ENCODE data around the gene ASAP2.
A peak's percentile ranks its signal among the peaks of the same experiment; 100 is the strongest.

The ASAP2 gene

DNA sequence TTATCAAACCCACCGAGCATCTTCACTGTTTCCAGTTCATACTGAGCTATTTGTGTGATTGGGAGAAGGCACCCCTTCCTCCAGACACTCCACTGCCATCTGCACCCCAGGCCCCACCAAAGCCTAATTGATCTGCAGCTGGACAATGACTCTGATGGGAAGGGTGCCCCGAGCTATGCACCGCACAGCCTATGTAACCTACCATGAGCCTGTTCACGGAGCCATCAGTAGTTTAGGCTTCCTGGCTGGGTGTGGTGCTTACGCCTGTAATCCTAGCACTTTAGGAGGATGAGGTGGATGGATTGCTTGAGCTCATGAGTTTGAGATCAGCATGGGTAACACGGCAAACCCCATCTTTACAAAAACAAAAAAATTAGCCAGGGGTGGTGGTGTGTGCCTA lies 17.8 kb upstream of the ASAP2 start:
- TF ChIP-seq CTCF (conservative IDR thresholded peaks at IDR 0.05; ENCODE audit: low read length): no peak
- no peak overlapping the region for H3K4me3 ChIP-seq (ENCODE audit: low read length)
- no peak for DNase-seq (ENCODE audit: low read depth)

- no peak overlapping the region for H3K4me3 ChIP-seq (ENCODE audit: low read length)
- no peak for TF ChIP-seq CTCF (conservative IDR thresholded peaks at IDR 0.05; ENCODE audit: low read length)
- peak; percentile 30 for DNase-seq (ENCODE audit: low read depth)
Observed at GRCh38 chr2:9189901-9190300, 16.7 kb upstream of the ASAP2 start.

- no peak overlapping the region for H3K4me3 ChIP-seq (ENCODE audit: low read length)
- TF ChIP-seq CTCF (conservative IDR thresholded peaks at IDR 0.05; ENCODE audit: low read length): no peak
- peak; percentile 98 for DNase-seq (ENCODE audit: low read depth)
Observed at GRCh38 chr2:9191041-9191481, 15.6 kb upstream of the ASAP2 start.

GRCh38 chr2:9192712-9193111 lies 13.9 kb upstream of the ASAP2 start:
- no peak for DNase-seq (ENCODE audit: low read depth)
- TF ChIP-seq CTCF (conservative IDR thresholded peaks at IDR 0.05; ENCODE audit: low read length): no peak
- H3K4me3 ChIP-seq (ENCODE audit: low read length): no peak overlapping the region

GRCh38 chr2:9194352-9194751 lies 12.3 kb upstream of the ASAP2 start:
- no peak overlapping the region for H3K4me3 ChIP-seq (ENCODE audit: low read length)
- TF ChIP-seq CTCF (conservative IDR thresholded peaks at IDR 0.05; ENCODE audit: low read length): no peak
- DNase-seq (ENCODE audit: low read depth): no peak

GRCh38 chr2:9196637-9197036 lies 10.0 kb upstream of the ASAP2 start:
- no peak for TF ChIP-seq CTCF (conservative IDR thresholded peaks at IDR 0.05; ENCODE audit: low read length)
- DNase-seq (ENCODE audit: low read depth): no peak
- no peak overlapping the region for H3K4me3 ChIP-seq (ENCODE audit: low read length)

DNA sequence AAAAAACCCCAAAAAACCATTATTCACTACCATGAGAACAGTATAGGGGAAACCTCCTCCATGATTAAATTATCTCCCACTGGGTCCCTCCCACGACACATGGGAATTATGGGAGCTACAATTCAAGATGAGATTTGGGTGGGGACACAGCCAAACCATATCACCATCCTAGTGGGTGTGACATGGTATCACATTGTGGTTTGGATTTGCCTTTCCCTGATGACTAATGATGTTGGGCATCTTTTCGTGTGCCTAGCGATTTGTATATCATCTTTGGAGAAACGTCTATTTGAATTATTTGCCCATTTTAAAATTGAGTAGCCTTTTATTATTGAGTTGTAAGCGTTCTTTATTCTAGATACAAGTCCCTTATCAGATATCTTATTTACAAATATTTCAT lies 8.7 kb upstream of the ASAP2 start:
- no peak overlapping the region for H3K4me3 ChIP-seq (ENCODE audit: low read length)
- no peak for TF ChIP-seq CTCF (conservative IDR thresholded peaks at IDR 0.05; ENCODE audit: low read length)
- DNase-seq (ENCODE audit: low read depth): no peak

Measured in AG10803 (cell line).